HG02642 (cell line): ENCODE data around the gene MAP3K5.
"Not testable (repeated sequence)": the region's sequence is repeated elsewhere in the genome, so short reads cannot be mapped to it uniquely, and the experiment has no call there.

Experiments used
- ATAC-seq: cut with Tn5 transposase; IDR thresholded peaks from one replicate; pipeline ENCODE4 v1.9.1; 2021; ENCODE audit warnings: mild to moderate bottlenecking; ENCODE audit not compliant: unreplicated experiment, poor library complexity

MAP3K5 gene

DNA sequence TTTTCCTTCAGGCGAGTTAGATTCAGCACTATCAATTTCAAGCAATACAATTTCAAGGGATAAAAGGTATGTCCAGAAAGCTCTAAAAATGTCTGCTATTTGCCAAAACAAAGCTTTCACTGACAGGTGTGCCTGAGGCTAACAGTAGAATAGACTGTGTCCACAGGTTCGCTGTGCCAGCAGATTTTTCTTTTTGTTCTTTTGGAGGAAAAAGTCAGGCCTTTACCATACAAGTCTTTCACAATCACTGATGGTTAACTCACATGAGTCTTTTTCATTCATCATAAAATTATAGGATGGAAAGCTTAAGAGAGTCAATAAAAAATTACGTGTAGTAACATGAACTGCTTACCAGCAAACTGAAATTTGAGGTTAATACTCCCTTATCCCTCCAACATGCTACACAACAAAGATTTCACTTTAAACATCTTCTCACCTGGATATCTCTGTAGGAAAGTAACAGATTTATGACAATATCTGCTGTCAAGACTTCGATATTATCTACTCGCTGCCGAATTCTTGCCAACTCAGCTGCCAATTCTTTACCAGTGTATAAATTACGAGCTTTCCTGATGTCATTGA, 95.4 kb downstream of the MAP3K5 start:
- ATAC-seq = no peak

GRCh38 chr6:136696238-136696637, 96.0 kb downstream of the MAP3K5 start:
- ATAC-seq = no peak

- no peak for ATAC-seq
Observed at GRCh38 chr6:136695412-136695811, 96.9 kb downstream of the MAP3K5 start.

GRCh38 chr6:136693090-136693489, 99.2 kb downstream of the MAP3K5 start:
- ATAC-seq = no peak

DNA sequence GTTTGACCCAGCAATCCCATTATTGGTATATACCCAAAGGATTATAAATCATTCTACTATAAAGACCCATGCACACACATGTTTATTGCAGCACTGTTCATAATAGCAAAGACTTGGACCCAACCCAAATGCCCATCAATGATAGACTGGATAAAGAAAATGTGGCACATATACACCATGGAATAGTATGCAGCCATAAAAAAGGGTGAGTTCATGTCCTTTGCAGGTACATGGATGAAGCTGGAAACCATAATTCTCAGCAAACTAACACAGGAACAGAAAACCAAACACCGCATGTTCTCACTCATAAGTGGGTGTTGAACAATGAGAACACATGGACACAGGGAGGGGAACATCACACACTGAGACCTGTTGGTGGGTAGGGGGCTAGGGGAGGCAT, 104.4 kb downstream of the MAP3K5 start:
- ATAC-seq = not testable (repeated sequence)

GRCh38 chr6:136685540-136686108, 106.7 kb downstream of the MAP3K5 start:
- ATAC-seq = no peak

- ATAC-seq = no peak
Observed at GRCh38 chr6:136684466-136684865, 107.8 kb downstream of the MAP3K5 start.

DNA sequence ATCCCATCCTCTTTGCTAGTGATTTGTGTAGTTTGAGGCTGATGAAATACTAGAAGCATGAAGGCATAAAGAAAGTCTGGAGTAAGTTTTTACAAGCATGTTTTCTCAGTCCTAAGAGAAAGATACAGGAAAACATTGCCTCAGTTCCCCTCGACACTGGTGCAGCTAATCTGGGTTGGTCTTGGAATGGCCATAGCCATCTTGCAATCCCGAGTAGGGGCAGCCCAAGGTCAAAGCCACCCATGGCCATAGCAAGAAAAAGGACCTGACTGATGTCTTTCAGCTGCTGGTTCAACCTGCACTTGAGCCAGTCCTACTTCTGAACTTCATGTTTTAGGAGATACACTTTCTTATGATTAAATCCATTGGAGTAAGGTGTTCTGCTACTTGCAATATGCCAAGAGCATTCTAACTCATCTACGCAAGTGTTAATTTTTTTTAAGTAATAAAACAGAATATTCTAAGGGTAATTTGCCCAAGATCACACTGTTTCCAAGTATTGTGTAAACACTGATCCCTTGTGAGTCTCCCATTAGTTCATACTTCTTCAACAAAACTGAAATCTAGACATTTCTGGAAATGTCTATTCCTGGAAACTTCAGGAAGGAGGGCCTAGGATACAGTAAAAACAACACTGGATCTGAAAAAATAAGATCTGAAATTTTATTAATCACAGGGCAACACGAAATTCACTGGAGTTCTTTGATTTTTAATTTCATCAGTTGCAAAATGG, 108.9 kb downstream of the MAP3K5 start:
- ATAC-seq = no peak

- ATAC-seq = no peak
Observed at GRCh38 chr6:136682292-136682691, 110.0 kb downstream of the MAP3K5 start.

- ATAC-seq = no peak
Observed at GRCh38 chr6:136677822-136678221, 114.5 kb downstream of the MAP3K5 start.

- ATAC-seq = no peak
Observed at GRCh38 chr6:136677344-136677743, 114.9 kb downstream of the MAP3K5 start.

- no peak for ATAC-seq
Observed at GRCh38 chr6:136676075-136676474, 116.2 kb downstream of the MAP3K5 start.

- no peak for ATAC-seq
Observed at GRCh38 chr6:136673571-136673970, 118.7 kb downstream of the MAP3K5 start.

GRCh38 chr6:136672144-136672543, 120.1 kb downstream of the MAP3K5 start:
- ATAC-seq = no peak

GRCh38 chr6:136669299-136669699, 123.0 kb downstream of the MAP3K5 start:
- ATAC-seq = no peak

- ATAC-seq = no peak
Observed at GRCh38 chr6:136668571-136668970, 123.7 kb downstream of the MAP3K5 start.

GRCh38 chr6:136666041-136666440, 126.2 kb downstream of the MAP3K5 start:
- no peak for ATAC-seq

DNA sequence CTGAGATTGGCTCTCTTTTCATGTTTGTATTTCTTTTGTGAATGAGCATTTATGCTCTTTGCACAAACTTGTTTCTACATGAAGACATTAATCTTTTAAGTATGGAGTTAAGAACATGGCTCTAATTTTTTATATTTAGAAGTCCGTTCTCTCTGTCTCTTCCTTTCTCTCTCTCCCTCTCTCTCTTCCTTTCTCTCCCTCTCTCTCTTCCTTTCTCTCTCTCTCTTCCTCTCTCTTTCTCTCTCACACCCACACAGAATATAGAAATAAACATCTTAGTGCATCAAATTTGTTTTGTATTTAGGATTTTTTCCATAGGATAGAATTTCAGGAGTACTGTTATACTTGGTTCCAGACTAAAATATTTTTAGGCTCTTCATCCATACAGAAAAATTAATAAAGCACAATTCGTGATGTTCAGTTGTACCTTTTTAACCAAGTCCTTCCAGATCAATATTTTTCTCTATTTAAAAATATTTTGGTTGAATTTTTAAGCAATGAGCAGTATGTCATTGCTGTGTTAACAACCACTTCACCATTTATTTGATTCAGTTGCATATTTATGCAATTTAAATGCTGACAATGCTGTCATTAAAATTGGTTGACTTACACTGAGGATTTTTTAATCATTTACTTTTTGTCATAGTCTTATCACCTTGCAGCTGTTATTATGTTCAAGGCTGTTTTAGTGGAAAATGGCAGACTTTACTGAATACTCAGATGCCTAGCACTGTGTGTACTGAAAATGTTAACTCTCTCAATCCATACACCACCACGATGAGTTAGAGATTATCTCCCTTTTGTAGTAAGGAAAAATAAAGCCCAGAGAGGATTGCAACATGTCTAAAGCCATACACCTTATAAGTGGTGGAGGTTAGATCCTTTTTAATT, 129.7 kb downstream of the MAP3K5 start:
- no peak for ATAC-seq

GRCh38 chr6:136660727-136661126, 131.6 kb downstream of the MAP3K5 start:
- ATAC-seq = no peak

DNA sequence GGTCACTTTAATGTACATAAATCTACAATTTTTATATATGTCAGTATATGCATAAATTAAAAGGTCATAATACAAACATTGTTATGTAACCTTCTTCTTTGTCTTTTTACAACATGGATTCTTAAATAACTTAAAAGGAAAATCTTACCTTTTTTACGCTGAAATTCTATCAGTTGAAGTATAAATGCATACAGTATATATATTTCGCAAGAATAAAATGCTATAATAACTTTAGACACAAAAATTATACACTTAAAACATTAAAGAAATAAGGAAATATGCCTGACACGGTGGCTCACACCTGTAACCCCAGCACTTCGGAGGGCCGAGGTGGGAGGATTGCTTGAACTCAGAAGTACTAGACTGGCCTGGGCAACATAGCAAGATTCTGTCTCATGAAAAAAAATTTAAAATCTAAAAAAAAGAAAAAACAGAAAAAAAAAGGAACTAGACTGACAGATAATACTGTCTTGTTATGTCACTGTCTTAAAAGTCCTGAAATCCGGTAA, 132.2 kb downstream of the MAP3K5 start:
- no peak for ATAC-seq

DNA sequence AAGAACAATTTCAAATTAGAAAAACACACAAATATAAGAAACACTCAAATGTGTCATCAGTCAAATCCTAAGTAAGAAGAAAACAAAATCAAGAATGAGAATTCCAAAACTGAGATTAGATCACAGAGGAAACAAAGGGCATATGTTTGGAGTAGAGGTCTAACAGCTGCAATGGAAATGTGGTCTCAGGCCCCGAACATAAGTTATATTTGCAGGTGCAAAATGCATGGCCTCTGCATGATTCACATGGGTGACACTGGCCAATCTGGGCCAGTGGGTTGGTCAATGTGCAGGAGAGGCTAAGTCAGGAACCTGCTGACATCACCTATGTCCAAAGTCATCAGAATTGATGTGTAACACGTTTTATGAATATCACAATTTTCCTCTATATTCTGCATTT, 133.6 kb downstream of the MAP3K5 start:
- ATAC-seq = no peak
